ENCODE results near the gene ELAVL4. TPM values are rescaled to one million over a fixed set of nuclear protein-coding genes. Genes with fewer than 3 reads are reported as not detected.
A peak's percentile ranks its signal among the peaks of the same experiment; 100 is the strongest.

The ELAVL4 gene
- total and polyA plus RNA-seq, 4 donors, result 0.02 to 0.51 TPM; not detected in 2

GRCh38 chr1:50175719-50176639, 67.3 kb downstream of the ELAVL4 start:
- Histone ChIP-seq H3K9me3 (ENCODE audit: control insufficient read depth in 4 of 4, low read length in 3 of 4) (no peaks in the 10 kb centered on the region), H3K4me1 (ENCODE audit: control insufficient read depth in 4 of 4, insufficient read depth in 4 of 4, low read length in 3 of 4) (peaks cover 0 to 20% (median 14%) of the 10 kb centered on the region in 4 donors), H3K36me3 (ENCODE audit: control insufficient read depth in 4 of 4, insufficient read depth in 3 of 4, low read depth in 1 of 4, low read length in 3 of 4) (no peaks in the 10 kb centered on the region), H3K27me3 (ENCODE audit: control insufficient read depth in 4 of 4, insufficient read depth in 4 of 4, low read length in 3 of 4) (no peaks in the 10 kb centered on the region), H3K9ac (ENCODE audit: low read depth in 1 of 2, low read length in 2 of 2) (peak overlapping the region in 1 of 2 donors; percentile 84), H3K4me3 (ENCODE audit: low read depth in 1 of 3, low read length in 3 of 3) (peak overlapping the region in 2 of 3 donors; percentile 47), H3K27ac (ENCODE audit: low read depth in 1 of 2, low read length in 2 of 2) (peak overlapping the region; percentile 17 to 38)
- TF ChIP-seq, protein P1, sequence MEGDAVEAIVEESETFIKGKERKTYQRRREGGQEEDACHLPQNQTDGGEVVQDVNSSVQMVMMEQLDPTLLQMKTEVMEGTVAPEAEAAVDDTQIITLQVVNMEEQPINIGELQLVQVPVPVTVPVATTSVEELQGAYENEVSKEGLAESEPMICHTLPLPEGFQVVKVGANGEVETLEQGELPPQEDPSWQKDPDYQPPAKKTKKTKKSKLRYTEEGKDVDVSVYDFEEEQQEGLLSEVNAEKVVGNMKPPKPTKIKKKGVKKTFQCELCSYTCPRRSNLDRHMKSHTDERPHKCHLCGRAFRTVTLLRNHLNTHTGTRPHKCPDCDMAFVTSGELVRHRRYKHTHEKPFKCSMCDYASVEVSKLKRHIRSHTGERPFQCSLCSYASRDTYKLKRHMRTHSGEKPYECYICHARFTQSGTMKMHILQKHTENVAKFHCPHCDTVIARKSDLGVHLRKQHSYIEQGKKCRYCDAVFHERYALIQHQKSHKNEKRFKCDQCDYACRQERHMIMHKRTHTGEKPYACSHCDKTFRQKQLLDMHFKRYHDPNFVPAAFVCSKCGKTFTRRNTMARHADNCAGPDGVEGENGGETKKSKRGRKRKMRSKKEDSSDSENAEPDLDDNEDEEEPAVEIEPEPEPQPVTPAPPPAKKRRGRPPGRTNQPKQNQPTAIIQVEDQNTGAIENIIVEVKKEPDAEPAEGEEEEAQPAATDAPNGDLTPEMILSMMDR (IDR thresholded peaks at IDR 0.05; ENCODE audit: low read depth, low read length, missing input control), result no peak
- TF ChIP-seq YY1 (IDR thresholded peaks at IDR 0.05) (peak; percentile 48), ZBTB33 (IDR thresholded peaks at IDR 0.05) (no peak), RXRA (IDR thresholded peaks at IDR 0.05) (peak in 1 of 2 donors; percentile 10), RAD21 (IDR thresholded peaks at IDR 0.05) (peak; percentile 7 to 29)
- no peak for DNase-seq (ENCODE audit: low spot score)
- WGBS, result 33% methylated on average over 7 of the region's 7 CpGs

DNA sequence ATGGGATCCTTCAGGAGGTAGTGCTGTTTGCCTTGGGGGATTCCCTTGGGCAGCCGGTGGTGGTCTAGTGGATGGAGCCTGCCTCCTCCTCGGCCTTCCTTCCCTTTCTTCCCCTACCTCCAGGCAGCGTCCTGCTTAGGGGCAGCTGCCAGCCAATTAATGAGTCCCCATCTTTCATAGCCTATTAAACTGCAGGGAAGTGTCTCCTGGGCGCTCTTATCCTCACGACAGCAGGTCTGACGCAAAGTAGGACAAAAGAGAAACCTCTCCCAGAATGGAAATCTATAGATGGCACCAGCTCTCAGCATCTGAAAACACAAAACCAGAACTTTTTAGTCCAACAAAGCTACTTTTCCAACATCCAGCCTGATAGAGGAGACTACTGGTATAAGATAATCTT, 69.3 kb downstream of the ELAVL4 start:
- no peak for DNase-seq (ENCODE audit: low spot score)
- Histone ChIP-seq H3K4me1 (ENCODE audit: control insufficient read depth in 4 of 4, insufficient read depth in 4 of 4, low read length in 3 of 4) (peaks cover 0 to 25% (median 19%) of the 10 kb centered on the region in 4 donors), H3K9ac (ENCODE audit: low read depth in 1 of 2, low read length in 2 of 2) (no peak overlapping the region), H3K36me3 (ENCODE audit: control insufficient read depth in 4 of 4, insufficient read depth in 3 of 4, low read depth in 1 of 4, low read length in 3 of 4) (no peaks in the 10 kb centered on the region), H3K4me3 (ENCODE audit: low read depth in 1 of 3, low read length in 3 of 3) (no peak overlapping the region), H3K9me3 (ENCODE audit: control insufficient read depth in 4 of 4, low read length in 3 of 4) (no peaks in the 10 kb centered on the region), H3K27me3 (ENCODE audit: control insufficient read depth in 4 of 4, insufficient read depth in 4 of 4, low read length in 3 of 4) (no peaks in the 10 kb centered on the region), H3K27ac (ENCODE audit: low read depth in 1 of 2, low read length in 2 of 2) (no peak overlapping the region)
- TF ChIP-seq, protein P1 (IDR thresholded peaks at IDR 0.05; ENCODE audit: low read depth, low read length, missing input control), result no peak
- TF ChIP-seq FOXA2 (IDR thresholded peaks at IDR 0.05) (no peak), JUND (IDR thresholded peaks at IDR 0.05) (no peak), FOXA1 (IDR thresholded peaks at IDR 0.05) (no peak), MAX (IDR thresholded peaks at IDR 0.05) (no peak), RAD21 (IDR thresholded peaks at IDR 0.05) (no peak), HNF4G (IDR thresholded peaks at IDR 0.05) (no peak), GABPA (IDR thresholded peaks at IDR 0.05 in 1 of 2, conservative IDR thresholded peaks at IDR 0.05 in 1 of 2) (no peak), RXRA (IDR thresholded peaks at IDR 0.05) (no peak), YY1 (IDR thresholded peaks at IDR 0.05) (no peak), TAF1 (conservative IDR thresholded peaks at IDR 0.05) (no peak), HNF4A (conservative IDR thresholded peaks at IDR 0.05) (no peak), SP1 (IDR thresholded peaks at IDR 0.05) (no peak), NR2F2 (IDR thresholded peaks at IDR 0.05) (no peak), ZBTB33 (IDR thresholded peaks at IDR 0.05) (no peak), ATF3 (IDR thresholded peaks at IDR 0.05) (no peak), EGR1 (IDR thresholded peaks at IDR 0.05; ENCODE audit: low read depth in 2 of 2) (no peak)
- TF ChIP-seq, protein P2, sequence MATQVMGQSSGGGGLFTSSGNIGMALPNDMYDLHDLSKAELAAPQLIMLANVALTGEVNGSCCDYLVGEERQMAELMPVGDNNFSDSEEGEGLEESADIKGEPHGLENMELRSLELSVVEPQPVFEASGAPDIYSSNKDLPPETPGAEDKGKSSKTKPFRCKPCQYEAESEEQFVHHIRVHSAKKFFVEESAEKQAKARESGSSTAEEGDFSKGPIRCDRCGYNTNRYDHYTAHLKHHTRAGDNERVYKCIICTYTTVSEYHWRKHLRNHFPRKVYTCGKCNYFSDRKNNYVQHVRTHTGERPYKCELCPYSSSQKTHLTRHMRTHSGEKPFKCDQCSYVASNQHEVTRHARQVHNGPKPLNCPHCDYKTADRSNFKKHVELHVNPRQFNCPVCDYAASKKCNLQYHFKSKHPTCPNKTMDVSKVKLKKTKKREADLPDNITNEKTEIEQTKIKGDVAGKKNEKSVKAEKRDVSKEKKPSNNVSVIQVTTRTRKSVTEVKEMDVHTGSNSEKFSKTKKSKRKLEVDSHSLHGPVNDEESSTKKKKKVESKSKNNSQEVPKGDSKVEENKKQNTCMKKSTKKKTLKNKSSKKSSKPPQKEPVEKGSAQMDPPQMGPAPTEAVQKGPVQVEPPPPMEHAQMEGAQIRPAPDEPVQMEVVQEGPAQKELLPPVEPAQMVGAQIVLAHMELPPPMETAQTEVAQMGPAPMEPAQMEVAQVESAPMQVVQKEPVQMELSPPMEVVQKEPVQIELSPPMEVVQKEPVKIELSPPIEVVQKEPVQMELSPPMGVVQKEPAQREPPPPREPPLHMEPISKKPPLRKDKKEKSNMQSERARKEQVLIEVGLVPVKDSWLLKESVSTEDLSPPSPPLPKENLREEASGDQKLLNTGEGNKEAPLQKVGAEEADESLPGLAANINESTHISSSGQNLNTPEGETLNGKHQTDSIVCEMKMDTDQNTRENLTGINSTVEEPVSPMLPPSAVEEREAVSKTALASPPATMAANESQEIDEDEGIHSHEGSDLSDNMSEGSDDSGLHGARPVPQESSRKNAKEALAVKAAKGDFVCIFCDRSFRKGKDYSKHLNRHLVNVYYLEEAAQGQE (IDR thresholded peaks at IDR 0.05), result no peak
- WGBS, result 89% methylated on average over 6 of the region's 6 CpGs
